Body of pancreas (tissue), 4 donors: ENCODE results near the gene EIF3J.

Experiments
- POLR2A ChIP-seq, 3 donors: fragments of 450-650 bp; IDR thresholded peaks; one replicate each; pipeline ENCODE4 v1.6.1; 2016; ENCODE audit warnings: antibody characterized with exemption in 3 of 3, mild to moderate bottlenecking in 2 of 3
- TF ChIP-seq, protein P1 (sequence below), 7 experiments: fragments of 450-650 bp in 4 of 7; fragments of 200-600 bp in 3 of 7; sonication (generic) in 3 of 7; IDR thresholded peaks; one replicate each; pipeline ENCODE4 v1.5.1; 2016 to 2019; ENCODE audit warnings: antibody characterized with exemption in 7 of 7

DNA sequence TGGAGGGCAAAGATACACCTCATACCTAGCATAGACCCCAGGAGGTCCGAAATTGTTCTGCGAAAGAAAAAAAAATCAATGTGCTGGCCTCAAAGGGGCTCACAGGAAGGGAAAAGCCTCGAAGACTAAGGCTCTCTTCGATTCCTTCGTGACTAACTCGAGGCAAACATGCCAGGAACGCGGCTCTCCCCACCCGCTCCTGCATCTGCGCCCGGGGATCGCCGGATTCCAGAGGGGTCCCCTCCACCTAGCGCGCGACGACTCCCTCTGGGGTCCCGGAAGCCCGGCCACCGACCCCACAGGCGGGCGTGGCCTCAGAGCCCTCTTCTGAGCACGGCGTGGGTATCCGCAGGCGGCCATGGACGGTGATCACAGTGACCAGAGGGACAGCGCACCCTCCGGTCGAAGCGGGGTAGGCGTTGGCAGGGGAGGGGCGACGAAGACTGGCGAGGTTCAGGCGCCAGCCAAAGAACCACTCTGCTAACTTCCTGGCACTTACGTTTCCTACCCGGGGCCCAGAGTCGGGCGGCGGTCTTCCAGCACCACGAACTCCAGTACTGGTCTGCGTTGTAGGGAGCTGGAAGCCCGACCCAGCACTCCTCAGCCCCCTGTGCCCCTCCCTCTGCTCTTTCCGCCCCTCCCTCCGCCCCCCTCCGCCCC is 515 bp upstream of the EIF3J start:
- TF ChIP-seq POLR2A (IDR thresholded peaks at IDR 0.05): peak; percentile 34 to 89 (median 86)
- TF ChIP-seq, protein P1, sequence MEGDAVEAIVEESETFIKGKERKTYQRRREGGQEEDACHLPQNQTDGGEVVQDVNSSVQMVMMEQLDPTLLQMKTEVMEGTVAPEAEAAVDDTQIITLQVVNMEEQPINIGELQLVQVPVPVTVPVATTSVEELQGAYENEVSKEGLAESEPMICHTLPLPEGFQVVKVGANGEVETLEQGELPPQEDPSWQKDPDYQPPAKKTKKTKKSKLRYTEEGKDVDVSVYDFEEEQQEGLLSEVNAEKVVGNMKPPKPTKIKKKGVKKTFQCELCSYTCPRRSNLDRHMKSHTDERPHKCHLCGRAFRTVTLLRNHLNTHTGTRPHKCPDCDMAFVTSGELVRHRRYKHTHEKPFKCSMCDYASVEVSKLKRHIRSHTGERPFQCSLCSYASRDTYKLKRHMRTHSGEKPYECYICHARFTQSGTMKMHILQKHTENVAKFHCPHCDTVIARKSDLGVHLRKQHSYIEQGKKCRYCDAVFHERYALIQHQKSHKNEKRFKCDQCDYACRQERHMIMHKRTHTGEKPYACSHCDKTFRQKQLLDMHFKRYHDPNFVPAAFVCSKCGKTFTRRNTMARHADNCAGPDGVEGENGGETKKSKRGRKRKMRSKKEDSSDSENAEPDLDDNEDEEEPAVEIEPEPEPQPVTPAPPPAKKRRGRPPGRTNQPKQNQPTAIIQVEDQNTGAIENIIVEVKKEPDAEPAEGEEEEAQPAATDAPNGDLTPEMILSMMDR (IDR thresholded peaks at IDR 0.05): peak; percentile 19 to 72 (median 60)
